HepG2 (cell line): Measurements from ENCODE around the gene NT5C1B. TPM values are rescaled to one million over a fixed set of nuclear protein-coding genes. Genes with fewer than 3 reads are reported as not detected.

ENCODE experiments used
- ATAC-seq: fragments of 200-7000 bp; cut with Tn5 transposase; 3 replicates; pipeline ENCODE4 v1.9.1; 2020; ENCODE audit warnings: mild to moderate bottlenecking, moderate library complexity
- BruUV-seq: library from RNA; stranded (reverse); fragments of 400-500 nt; replicated peaks from 2 replicates; lab custom pipeline; 2021; lab: Mats Ljungman, UMichigan
- CTCF ChIA-PET: fragments of 300-600 bp; formaldehyde crosslinking; extraction: SDS; loops from one replicate; lab custom pipeline; 2021; ENCODE audit warnings: low total read pairs, inconsistent platforms, low intra/inter-chr PET ratio; lab: Yijun Ruan, JAX
- POLR2A ChIA-PET: fragments of 350-600 bp; sonication (Branson Sonifier 250); formaldehyde crosslinking; loops from one replicate; lab custom pipeline; 2020; ENCODE audit warnings: antibody characterized with exemption, inconsistent platforms; lab: Yijun Ruan, JAX
- DNase-seq: peaks from one replicate; pipeline ENCODE4 v3.0.0-alpha.2; 2015; ENCODE audit warnings: low spot score
- FAIRE-seq: peaks from 3 replicates; lab custom pipeline; 2011; peaks lifted over from hg19 to GRCh38; lab: Jason Lieb, UNC
- H2AFZ ChIP-seq: one replicate; pipeline ENCODE4 v1.6.1; 2011; ENCODE audit warnings: low read length, inconsistent platforms
- H3K27ac ChIP-seq: fragments of 300-600 bp; 3 replicates; pipeline ENCODE4 v1.8.0; 2011; ENCODE audit warnings: mixed run types, mild to moderate bottlenecking, mixed read lengths, low read length, inconsistent platforms; ENCODE audit not compliant: insufficient read depth; ENCODE audit errors: extremely low read length
- H3K27me3 ChIP-seq, 2 experiments: fragments of 200-600 bp in 1 of 2; 2 replicates in 1 of 2; 3 replicates in 1 of 2; pipeline versions ENCODE4 v1.6.0 to v1.8.0; 2011; ENCODE audit warnings: low read length in 2 of 2, mild to moderate bottlenecking in 2 of 2, moderate library complexity in 2 of 2, inconsistent platforms in 1 of 2; ENCODE audit not compliant: insufficient read depth in 2 of 2, control insufficient read depth in 1 of 2
- H3K36me3 ChIP-seq, 2 experiments: fragments of 200-600 bp in 1 of 2; replicated peaks in 1 of 2; 2 replicates in 1 of 2; 3 replicates in 1 of 2; pipeline versions ENCODE4 v1.5.1 to v1.8.0; 2011; ENCODE audit warnings: low read length in 2 of 2, inconsistent platforms in 1 of 2; ENCODE audit not compliant: insufficient read depth in 2 of 2, control insufficient read depth in 1 of 2
- H3K4me1 ChIP-seq: 2 replicates; pipeline ENCODE4 v1.5.1; 2012; ENCODE audit warnings: low read length, inconsistent platforms; ENCODE audit not compliant: insufficient read depth
- H3K4me2 ChIP-seq: 2 replicates; pipeline ENCODE4 v1.6.0; 2011; ENCODE audit warnings: low read depth, low read length, inconsistent platforms
- H3K4me3 ChIP-seq, 3 experiments: fragments of 200-600 bp in 1 of 3; sonication (generic), shearing (Covaris generic) in 1 of 3; replicated peaks in 1 of 3; 2 replicates each; pipeline ENCODE4 v1.5.1; 2011 to 2016; ENCODE audit warnings: low read length in 3 of 3, inconsistent platforms in 2 of 3, low read depth in 2 of 3, mild to moderate bottlenecking in 2 of 3, control low read depth in 1 of 3, mixed read lengths in 1 of 3; ENCODE audit not compliant: insufficient read depth in 1 of 3
- H3K79me2 ChIP-seq: one replicate; pipeline ENCODE4 v1.6.1; 2011; ENCODE audit warnings: low read length, inconsistent platforms; ENCODE audit not compliant: insufficient read depth
- H3K9ac ChIP-seq: 2 replicates; pipeline ENCODE4 v1.6.0; 2011; ENCODE audit warnings: mild to moderate bottlenecking, low read depth, low read length, inconsistent platforms; ENCODE audit not compliant: insufficient read depth
- H3K9me3 ChIP-seq: 2 replicates; pipeline ENCODE4 v1.5.1; 2012; ENCODE audit warnings: mild to moderate bottlenecking, low read length
- H4K20me1 ChIP-seq: 2 replicates; pipeline ENCODE4 v1.6.0; 2011; ENCODE audit warnings: inconsistent platforms, mild to moderate bottlenecking, low read length, moderate library complexity; ENCODE audit not compliant: insufficient read depth
- JUNB ChIP-seq: sonication (generic); formaldehyde crosslinking; IDR thresholded peaks from 2 replicates; pipeline ENCODE4 v1.8.0; 2022; ENCODE audit warnings: missing genetic modification reagents, mild to moderate bottlenecking, borderline replicate concordance
- MTERF4 ChIP-seq: sonication (generic); formaldehyde crosslinking; IDR thresholded peaks from 2 replicates; pipeline ENCODE4 v1.8.0; 2023; ENCODE audit warnings: mild to moderate bottlenecking, missing genetic modification reagents
- SOX13 ChIP-seq, 3 experiments: fragments of 450-650 bp in 1 of 3; sonication (generic) in 1 of 3; formaldehyde crosslinking in 1 of 3; IDR thresholded peaks in 2 of 3; conservative IDR thresholded peaks in 1 of 3; 2 replicates each; pipeline versions ENCODE4 v1.5.0 to v1.6.1; 2016 to 2020; ENCODE audit warnings: antibody characterized with exemption in 1 of 3, mild to moderate bottlenecking in 1 of 3, missing compliant biosample characterization in 1 of 3, missing genetic modification reagents in 1 of 3, moderate library complexity in 1 of 3
- ZBTB20 ChIP-seq: sonication (generic); formaldehyde crosslinking; IDR thresholded peaks from 2 replicates; pipeline ENCODE4 v1.8.1; 2023; ENCODE audit warnings: missing genetic modification reagents, low read depth, mild to moderate bottlenecking, borderline replicate concordance
- WGBS: methylation state at CpG from one replicate; pipeline ENCODE4 v1.1.6; 2017; ENCODE audit warnings: low lambda C conversion rate; 5-methylcytosine and 5-hydroxymethylcytosine counted together
- in situ Hi-C: cut with HindIII; loops from 2 replicates; pipeline ENCODE4 v1.10.0; 2017; ENCODE audit warnings: low pct_unique_long_range_greater_than_20kb; ENCODE audit not compliant: extremely low pct_ligation_motif_present
- intact Hi-C: fragments of 100-400 bp; cut with micrococcal nuclease; formaldehyde crosslinking; loops from one replicate; pipeline ENCODE4 v1.10.0; 2022; ENCODE audit not compliant: unreplicated experiment
- polyA plus RNA-seq, 8 experiments: library from polyadenylated mRNA; depleted of rRNA in 3 of 8; stranded (reverse) in 7 of 8; unstranded in 1 of 8; fragments of >200 nt; fragmentation: Illumina TruSeq in 4 of 8; extraction: Trizol in 4 of 8; gene quantifications; 2 replicates each; pipeline versions ENCODE4 v1.2.1 to v1.2.3, GENCODE V29; 2011 to 2016; ENCODE audit warnings: low read depth in 4 of 8, missing spikeins in 1 of 8, mixed read lengths in 1 of 8; ENCODE audit not compliant: insufficient read depth in 1 of 8
- total RNA-seq, 5 experiments: library from RNA; depleted of rRNA; stranded (reverse); fragments of >200 nt; fragmentation: Illumina TruSeq; extraction: Trizol; gene quantifications; 2 replicates each; pipeline ENCODE4 v1.2.3, GENCODE V29; 2016; ENCODE audit warnings: low read depth in 1 of 5
- TF ChIP-seq, protein P1 (sequence below), 2 experiments: sonication (generic) in 1 of 2; formaldehyde crosslinking in 1 of 2; IDR thresholded peaks; 2 replicates each; pipeline versions ENCODE4 v1.4.0 to v1.6.1; 2016 to 2020; ENCODE audit warnings: borderline replicate concordance in 1 of 2, low read depth in 1 of 2, mild to moderate bottlenecking in 1 of 2, missing genetic modification reagents in 1 of 2
- TF ChIP-seq, protein P2 (sequence below): sonication (generic); formaldehyde crosslinking; IDR thresholded peaks from 2 replicates; pipeline ENCODE4 v1.4.0; 2020; ENCODE audit warnings: missing genetic modification reagents, borderline replicate concordance

NT5C1B gene
- total and polyA plus RNA-seq, 2 of the 13 experiments (the other 11 are each of a cell fraction or from before 2014, with no cell fraction given), result not detected

DNA sequence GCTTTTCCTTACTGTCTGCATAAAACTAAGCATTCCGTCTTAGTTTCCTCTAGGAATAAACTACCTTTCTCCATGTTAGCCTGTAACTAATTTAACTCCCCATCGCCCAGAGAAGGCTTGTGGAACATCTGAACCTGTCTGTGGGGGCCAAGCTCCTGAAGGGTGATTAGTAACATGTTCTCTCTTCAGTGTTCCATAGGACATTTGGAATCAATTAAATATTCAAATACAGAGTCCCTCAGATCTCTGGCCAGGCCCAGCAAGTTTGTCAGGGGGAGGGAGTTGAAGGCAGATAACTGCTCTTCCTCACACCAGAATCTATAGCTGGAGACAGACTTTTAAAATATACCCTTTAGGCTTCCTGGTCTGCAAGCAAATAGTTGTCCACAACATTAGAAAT is 37.7 kb downstream of the NT5C1B start:
- no peak for ATAC-seq
- POLR2A ChIA-PET, result interaction anchor here (2.3 kb wide), 1 partner anchor 9 kb away, joined by 10 read pairs; the partner anchor contains the start of gene RDH14

GRCh38 chr2:18551169-18551568 is 38.2 kb downstream of the NT5C1B start:
- 59% methylated on average over 1 of the region's 1 CpG for WGBS
- ChIA-PET POLR2A (interaction anchor here (2.3 kb wide), 1 partner anchor 9 kb away, joined by 10 read pairs; the partner anchor contains the start of gene RDH14), CTCF (no interaction called here)
- H4K20me1 ChIP-seq, result no peaks in the 10 kb centered on the region
- no peak overlapping the region for H3K9ac ChIP-seq
- no peak for TF ChIP-seq SOX13 (IDR thresholded peaks at IDR 0.05)
- TF ChIP-seq SOX13 (CRISPR knock-in tag; conservative IDR thresholded peaks at IDR 0.05 in 1 of 2, IDR thresholded peaks at IDR 0.05 in 1 of 2), result 0 out of 4 replicates have a peak, but pooled peaks of 1 of the 2 experiments have one; percentile 32
- no peak for TF ChIP-seq MTERF4
- TF ChIP-seq, protein P1, sequence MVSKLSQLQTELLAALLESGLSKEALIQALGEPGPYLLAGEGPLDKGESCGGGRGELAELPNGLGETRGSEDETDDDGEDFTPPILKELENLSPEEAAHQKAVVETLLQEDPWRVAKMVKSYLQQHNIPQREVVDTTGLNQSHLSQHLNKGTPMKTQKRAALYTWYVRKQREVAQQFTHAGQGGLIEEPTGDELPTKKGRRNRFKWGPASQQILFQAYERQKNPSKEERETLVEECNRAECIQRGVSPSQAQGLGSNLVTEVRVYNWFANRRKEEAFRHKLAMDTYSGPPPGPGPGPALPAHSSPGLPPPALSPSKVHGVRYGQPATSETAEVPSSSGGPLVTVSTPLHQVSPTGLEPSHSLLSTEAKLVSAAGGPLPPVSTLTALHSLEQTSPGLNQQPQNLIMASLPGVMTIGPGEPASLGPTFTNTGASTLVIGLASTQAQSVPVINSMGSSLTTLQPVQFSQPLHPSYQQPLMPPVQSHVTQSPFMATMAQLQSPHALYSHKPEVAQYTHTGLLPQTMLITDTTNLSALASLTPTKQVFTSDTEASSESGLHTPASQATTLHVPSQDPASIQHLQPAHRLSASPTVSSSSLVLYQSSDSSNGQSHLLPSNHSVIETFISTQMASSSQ (IDR thresholded peaks at IDR 0.05; ENCODE audit: low read depth), result no peak
- TF ChIP-seq, protein P1 (CRISPR knock-in tag; IDR thresholded peaks at IDR 0.05; ENCODE audit: borderline replicate concordance), result no peak
- TF ChIP-seq ZBTB20, result no peak
- TF ChIP-seq JUNB (CRISPR knock-in tag), result no peak
- H3K4me3 ChIP-seq, result no peak overlapping the region
- FAIRE-seq, result no peak
- in situ Hi-C loops (no loop called here), intact Hi-C loops (no loop called here)
- no TSS peak for BruUV-seq
- no peak overlapping the region for H3K4me2 ChIP-seq
- ATAC-seq, result no peak
- H3K27ac ChIP-seq, result no peak overlapping the region
- H3K4me1 ChIP-seq, result peaks cover 7% of the 10 kb centered on the region; the same call in 1 of the 2 replicates
- H3K9me3 ChIP-seq, result no peaks in the 10 kb centered on the region
- no peaks in the 10 kb centered on the region for H3K79me2 ChIP-seq
- peaks cover 3 to 7% of the 10 kb centered on the region in 2 experiments; a peak in 3 of 5 replicates for H3K36me3 ChIP-seq
- no peaks in the 10 kb centered on the region for H3K27me3 ChIP-seq
- H2AFZ ChIP-seq, result no peak overlapping the region
- peak; percentile 6 for DNase-seq

More for the DNA sequence above, 37.7 kb downstream of the NT5C1B start:
- 91% methylated on average over 2 of the region's 2 CpGs for WGBS
- Histone ChIP-seq H3K4me2 (no peak overlapping the region), H2AFZ (no peak overlapping the region), H3K4me3 (no peak overlapping the region), H3K36me3 (peaks cover 3 to 7% of the 10 kb centered on the region in 2 experiments; a peak in 3 of 5 replicates), H4K20me1 (no peaks in the 10 kb centered on the region)
- CTCF ChIA-PET, result no interaction called here
- TF ChIP-seq, protein P2, sequence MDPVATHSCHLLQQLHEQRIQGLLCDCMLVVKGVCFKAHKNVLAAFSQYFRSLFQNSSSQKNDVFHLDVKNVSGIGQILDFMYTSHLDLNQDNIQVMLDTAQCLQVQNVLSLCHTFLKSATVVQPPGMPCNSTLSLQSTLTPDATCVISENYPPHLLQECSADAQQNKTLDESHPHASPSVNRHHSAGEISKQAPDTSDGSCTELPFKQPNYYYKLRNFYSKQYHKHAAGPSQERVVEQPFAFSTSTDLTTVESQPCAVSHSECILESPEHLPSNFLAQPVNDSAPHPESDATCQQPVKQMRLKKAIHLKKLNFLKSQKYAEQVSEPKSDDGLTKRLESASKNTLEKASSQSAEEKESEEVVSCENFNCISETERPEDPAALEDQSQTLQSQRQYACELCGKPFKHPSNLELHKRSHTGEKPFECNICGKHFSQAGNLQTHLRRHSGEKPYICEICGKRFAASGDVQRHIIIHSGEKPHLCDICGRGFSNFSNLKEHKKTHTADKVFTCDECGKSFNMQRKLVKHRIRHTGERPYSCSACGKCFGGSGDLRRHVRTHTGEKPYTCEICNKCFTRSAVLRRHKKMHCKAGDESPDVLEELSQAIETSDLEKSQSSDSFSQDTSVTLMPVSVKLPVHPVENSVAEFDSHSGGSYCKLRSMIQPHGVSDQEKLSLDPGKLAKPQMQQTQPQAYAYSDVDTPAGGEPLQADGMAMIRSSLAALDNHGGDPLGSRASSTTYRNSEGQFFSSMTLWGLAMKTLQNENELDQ (CRISPR knock-in tag), result no peak
- TF ChIP-seq, all 625 proteins: peak for 0
- intact Hi-C loops, result no loop called here
- Histone ChIP-seq H3K27ac (no peak overlapping the region), H3K27me3 (no peaks in the 10 kb centered on the region), H3K9me3 (no peaks in the 10 kb centered on the region), H3K79me2 (no peaks in the 10 kb centered on the region), H3K4me1 (peaks cover 3% of the 10 kb centered on the region; the same call in 1 of the 2 replicates), H3K9ac (no peak overlapping the region)
- no TSS peak for BruUV-seq
- DNase-seq (no peak), FAIRE-seq (no peak)
- in situ Hi-C loops, result no loop called here
